LNCaP clone FGC (cell line): ENCODE results near the gene SLC24A2.

Experiments
- DNase-seq: peaks from one replicate; pipeline ENCODE4 v3.0.0-alpha.2; 2011; ENCODE audit warnings: low read depth
- H3K4me3 ChIP-seq: 2 replicates; pipeline ENCODE4 v1.5.1; 2011; ENCODE audit warnings: mild to moderate bottlenecking, low read depth, low read length, control low read depth
- CTCF ChIP-seq: IDR thresholded peaks from 2 replicates; pipeline ENCODE4 v1.5.1; 2012; ENCODE audit warnings: mild to moderate bottlenecking; ENCODE audit not compliant: control insufficient read depth, insufficient read depth; ENCODE audit errors: extremely low read depth

SLC24A2 gene

GRCh38 chr9:19807182-19807892 is 18.5 kb upstream of the SLC24A2 start:
- H3K4me3 ChIP-seq: no peak overlapping the region
- TF ChIP-seq CTCF: no peak
- no peak for DNase-seq

- no peak for TF ChIP-seq CTCF
- H3K4me3 ChIP-seq: no peak overlapping the region
- no peak for DNase-seq
Measured at GRCh38 chr9:19804431-19804830, 15.6 kb upstream of the SLC24A2 start.

GRCh38 chr9:19800884-19801283 is 12.0 kb upstream of the SLC24A2 start:
- TF ChIP-seq CTCF: no peak
- no peak for DNase-seq

GRCh38 chr9:19799784-19800183 is 10.9 kb upstream of the SLC24A2 start:
- no peak for DNase-seq

More at GRCh38 chr9:19800884-19801283, 12.0 kb upstream of the SLC24A2 start:
- no peak overlapping the region for H3K4me3 ChIP-seq

GRCh38 chr9:19788152-19788551 is 685 bp downstream of the SLC24A2 start:
- H3K4me3 ChIP-seq: no peak overlapping the region
- no peak for TF ChIP-seq CTCF
- DNase-seq: no peak

More at GRCh38 chr9:19799784-19800183, 10.9 kb upstream of the SLC24A2 start:
- TF ChIP-seq CTCF: no peak
- no peak overlapping the region for H3K4me3 ChIP-seq

- no peak for DNase-seq
- TF ChIP-seq CTCF: no peak
- H3K4me3 ChIP-seq: no peak overlapping the region
Measured at GRCh38 chr9:19787672-19788071, 1.2 kb downstream of the SLC24A2 start.

- H3K4me3 ChIP-seq: no peak overlapping the region
- no peak for TF ChIP-seq CTCF
- DNase-seq: no peak
Measured at GRCh38 chr9:19785230-19785629, 3.6 kb downstream of the SLC24A2 start.
